OCI-M2 (cell line): ENCODE data around the gene SHISA6.

Source experiments
- DNase-seq: peaks from one replicate; lab custom pipeline; 2025; ENCODE audit not compliant: unreplicated experiment; lab: John Stamatoyannopoulos, UW

Gene SHISA6

DNA sequence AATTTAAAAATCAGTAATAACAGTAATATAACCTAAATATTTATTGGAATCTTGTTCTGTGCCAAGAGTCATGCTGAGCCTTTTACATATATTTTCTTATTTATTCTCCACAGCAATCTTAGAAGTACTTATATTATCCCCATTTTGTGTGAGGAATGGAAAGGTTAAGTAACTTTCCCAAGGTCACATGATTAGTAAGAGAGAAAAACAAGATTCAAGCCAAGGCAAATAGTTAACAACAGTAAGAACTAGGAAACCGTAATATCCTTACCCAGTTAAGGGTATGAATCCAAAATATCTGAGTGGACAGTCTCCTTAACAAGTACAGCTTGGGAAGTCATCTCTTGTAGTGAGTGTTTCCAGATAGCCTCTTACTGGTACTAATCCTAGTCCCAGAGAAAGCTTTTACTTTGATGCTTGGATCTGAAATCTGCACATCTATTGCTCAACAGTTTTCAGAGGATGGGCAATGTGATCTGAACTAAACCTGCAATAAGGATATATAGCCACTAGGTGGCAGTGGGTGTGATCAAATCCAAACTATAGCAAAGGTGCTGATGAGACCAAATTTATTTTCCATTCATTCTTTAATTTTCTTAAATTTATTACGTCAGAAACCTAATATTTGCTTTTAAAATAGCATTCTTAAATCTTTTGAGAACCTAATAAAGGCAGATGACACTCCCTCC, 23.3 kb downstream of the SHISA6 start:
- DNase-seq: no peak

DNA sequence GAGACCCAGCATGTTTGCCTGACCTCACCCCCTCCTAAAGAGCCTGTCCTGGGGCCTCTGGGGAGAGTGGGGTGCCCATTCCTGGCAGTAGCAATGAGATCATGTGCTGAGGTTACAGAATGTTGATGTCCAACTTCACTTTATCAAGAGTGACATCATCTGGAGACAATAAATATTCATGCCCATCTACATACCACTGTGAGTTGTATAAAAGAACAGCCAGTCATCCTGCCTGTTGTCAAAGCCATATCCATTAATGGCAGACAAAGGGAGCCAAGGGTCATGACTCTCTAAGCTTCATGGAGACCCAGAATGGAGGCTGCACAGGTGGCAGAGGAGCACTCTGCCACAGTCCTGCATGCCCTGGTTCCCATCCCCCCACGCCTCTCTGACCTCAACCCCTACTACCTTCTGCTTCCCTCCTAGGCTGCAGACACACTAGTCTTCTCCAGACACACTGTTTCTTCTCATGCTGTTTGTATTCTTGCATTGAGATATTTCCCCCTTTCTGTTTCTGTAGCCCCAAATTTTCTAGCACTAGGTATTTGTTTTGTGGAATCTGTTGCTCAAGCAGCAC, 27.1 kb downstream of the SHISA6 start:
- no peak for DNase-seq

DNA sequence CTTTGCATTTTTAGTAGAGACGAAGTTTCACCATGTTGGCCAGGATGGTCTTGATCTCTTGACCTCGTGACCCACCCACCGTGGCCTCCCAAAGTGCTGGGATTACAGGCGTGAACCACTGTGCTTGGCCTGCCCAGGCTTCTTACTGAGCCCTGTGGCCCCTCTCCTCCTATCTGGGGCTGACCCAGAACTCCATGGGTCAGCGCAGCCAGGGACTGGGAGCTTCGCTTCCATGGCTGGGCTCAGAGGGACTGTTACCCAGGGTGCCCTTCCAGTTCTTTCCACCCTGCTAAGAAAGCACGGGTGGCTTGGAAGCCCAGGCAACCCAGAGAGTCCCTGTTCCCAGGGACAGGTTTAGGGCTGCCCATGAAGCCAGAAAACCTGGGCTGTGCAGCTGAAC, 28.2 kb downstream of the SHISA6 start:
- DNase-seq: no peak

DNA sequence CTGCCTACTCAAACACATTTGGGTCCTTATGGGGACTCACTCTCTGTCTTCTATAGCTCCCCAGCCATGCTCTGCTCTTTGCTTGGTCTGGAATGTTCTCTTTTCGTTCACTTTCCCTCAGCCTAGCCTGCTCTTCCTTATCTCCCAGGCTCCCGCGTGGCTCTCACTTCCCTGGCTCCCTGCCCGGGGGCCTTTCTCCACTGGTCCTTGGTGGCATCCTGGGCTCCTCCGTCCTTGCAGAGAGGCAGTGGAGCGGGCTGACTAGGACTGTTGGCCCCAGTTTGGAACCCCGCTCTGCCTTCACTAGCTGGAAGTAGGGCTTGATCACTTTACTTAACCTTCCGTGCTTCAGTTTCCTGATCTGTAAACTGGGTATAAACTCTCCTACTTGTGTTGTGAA, 31.2 kb downstream of the SHISA6 start:
- no peak for DNase-seq

DNA sequence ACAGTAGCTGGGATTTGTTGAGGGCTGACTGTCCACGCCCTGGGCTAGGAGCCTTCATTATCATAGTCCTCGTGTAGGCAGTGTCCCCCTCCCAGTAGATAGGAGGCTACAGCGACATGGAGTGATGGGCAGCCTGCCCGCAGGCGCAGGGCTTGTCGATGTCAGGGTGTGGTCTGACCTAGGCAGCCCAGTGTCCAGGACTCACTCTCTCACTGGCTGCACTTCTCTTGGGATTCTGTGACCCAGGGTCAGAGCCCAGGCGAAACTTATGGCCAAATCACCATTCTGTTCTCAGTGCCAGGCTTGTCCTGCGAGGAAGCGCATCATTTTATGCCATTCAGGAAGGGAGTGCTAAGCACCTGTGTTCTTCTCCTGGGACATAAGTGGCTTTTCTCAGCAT, 32.6 kb downstream of the SHISA6 start:
- no peak for DNase-seq

DNA sequence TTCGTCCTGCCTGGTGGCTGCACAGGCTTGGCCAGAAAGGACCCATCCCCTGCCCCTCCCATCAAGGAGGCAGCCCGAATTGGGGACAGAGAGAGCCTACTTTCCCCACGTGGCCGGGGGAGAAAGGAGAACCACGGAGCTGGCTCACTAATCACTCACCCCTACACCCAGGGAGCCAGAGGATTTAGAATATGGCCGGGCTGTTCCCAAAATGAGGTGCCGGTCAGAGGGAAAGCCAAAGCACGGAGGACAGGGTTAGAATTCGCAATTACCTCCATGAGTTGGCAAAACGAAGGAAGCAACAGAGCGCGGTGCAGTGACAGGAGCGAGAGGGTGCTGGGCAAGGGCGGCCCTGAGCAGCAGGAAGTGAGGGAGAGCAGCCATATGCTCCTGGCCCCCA, 33.1 kb downstream of the SHISA6 start:
- no peak for DNase-seq

DNA sequence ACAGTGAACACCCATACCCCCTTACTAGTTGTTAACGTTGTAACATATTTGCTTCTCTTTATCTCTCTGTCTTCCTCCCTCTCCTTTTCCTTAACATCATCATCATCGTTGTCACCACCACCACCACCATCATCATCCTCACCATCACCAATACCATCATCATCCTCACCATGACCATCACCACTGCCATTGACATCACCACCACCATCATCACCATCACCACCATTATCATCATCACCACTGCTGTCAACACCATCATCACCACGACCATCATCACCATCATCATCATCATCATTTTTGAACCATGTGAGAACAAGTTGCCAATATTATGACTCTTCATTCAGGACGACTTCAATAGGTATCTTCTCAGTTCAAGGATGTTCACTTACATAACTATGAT, 35.5 kb downstream of the SHISA6 start:
- DNase-seq: no peak

DNA sequence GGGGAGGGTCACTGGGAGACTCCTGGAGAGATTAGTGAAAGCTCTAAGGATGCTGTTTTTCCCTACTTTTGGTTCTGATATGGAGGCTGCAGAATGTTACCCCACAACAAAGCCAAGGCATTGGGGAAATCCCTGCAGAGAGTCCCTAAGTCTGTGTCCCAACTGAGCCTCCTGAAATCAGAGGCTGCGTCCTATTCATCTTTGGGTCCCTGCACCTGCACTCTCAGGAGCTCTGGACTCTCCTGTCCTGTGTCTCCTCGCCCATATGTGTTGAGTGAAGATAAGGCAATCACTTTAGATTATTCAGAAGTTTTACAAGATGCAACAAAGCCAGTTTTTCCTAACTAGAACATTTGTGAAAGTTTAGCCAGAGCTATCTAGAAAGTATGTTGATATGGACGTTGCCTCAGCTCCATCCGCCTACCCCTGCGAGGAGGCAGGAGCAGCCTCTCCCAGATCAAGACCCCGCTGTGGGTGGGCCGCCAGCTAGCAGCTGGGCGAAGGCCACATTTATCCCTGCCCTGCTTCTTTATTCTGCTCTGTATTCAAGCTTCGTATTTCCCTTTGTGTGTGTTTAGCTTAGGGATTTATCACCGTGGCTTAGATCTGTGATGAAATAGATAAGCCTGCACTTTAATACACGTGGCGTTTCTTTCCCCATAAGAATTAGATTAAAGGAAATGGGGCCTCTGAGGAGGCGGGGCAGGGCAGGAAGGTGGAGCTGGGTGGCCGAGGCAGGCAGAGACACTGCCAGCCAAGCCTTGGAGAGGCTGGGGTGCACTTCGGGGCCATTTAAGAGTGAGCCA, 37.4 kb downstream of the SHISA6 start:
- DNase-seq: no peak

DNA sequence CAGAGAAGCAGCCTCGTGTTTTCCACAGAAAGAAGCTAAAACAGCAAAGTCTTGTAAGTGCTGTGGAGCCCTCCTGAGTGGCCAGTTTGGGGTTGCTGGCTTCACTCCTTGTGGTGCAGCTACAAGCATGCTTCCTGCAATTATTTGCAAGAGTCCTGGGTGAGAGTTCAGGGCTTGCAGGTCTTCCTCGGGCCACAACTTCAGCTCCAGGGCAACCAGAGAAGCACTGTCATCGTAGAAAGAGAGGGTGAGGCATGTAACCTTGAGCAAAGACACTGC, 37.9 kb downstream of the SHISA6 start:
- DNase-seq: no peak

DNA sequence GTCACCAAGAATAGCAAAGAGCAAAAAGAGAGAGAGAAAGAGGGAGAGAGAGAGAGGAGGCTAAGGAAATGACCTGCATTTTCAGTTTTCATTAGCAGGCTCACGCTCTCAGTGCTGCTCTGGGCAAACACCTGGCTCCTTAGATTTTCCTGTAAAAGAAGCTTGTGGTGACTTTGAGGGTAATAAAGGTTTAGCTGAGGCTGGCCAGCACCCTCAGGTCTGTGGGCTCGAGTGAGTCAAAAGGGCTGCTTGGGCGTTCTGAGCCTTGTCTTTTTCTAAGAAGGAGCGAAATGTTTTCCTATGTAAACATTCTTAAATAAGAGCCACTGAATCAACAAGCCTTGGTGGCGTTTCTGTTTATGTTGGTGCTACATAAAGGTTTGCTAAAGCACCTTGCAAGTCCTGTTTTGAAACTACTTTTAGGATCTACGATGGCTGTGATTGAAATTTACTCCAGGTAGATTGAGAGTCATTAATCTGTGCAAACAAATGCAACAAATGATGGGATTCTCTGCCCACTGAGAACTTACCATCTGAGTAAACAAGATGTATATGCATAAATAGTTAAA, 38.8 kb downstream of the SHISA6 start:
- DNase-seq: no peak

DNA sequence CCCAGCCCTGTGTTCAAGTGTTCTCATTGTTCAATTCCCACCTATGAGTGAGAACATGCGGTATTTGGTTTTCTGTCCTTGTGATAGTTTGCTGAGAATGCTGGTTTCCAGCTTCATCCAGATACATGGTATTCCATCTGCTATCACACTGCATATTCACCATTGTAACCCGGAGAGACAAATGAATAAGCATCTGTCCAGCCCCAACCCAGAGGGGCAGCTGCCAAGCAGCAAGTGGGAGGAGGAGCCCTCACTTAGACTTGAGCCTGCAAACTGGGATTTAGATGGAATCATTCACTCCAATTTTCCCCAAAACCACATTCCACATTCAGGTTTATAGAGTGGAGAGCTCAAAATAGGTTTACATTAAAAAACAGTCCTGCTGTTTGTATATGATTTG, 41.6 kb downstream of the SHISA6 start:
- DNase-seq: no peak

DNA sequence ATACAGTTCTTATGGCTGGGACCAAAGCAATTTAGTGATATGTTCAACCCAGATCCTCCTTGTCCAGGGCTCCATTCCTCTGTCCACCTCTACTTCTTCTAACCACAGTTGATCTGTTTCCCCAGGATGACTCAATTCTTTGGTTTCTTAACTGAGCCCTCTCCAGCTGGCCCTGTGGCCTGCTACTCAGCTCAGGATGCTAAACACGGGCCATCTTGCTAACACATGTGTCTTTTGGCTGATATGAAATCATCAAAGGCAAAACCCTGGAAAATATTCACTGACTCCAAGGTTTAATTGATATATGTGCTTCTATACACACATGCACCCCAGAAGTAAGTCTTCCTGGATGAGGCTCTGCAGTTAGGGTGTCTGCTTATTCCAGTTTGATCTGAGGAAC, 43.8 kb downstream of the SHISA6 start:
- no peak for DNase-seq

DNA sequence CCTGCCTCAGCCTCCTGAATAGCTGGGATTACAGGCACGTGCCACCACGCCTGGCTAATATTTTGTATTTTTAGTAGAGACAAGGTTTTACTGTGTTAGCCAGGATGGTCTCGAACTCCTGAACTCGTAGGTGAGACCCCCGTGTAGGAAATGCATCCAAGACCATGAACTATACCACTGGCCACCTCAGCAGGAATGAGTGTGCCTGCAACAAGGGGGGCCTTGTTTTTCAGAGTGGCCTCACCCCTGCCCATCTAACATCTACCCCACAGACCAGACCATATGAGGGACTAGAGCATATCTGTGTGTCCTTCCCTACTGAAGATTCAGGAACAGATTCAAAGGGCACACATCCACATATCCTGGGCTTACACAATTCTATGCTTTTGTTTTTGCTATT, 44.9 kb downstream of the SHISA6 start:
- no peak for DNase-seq

DNA sequence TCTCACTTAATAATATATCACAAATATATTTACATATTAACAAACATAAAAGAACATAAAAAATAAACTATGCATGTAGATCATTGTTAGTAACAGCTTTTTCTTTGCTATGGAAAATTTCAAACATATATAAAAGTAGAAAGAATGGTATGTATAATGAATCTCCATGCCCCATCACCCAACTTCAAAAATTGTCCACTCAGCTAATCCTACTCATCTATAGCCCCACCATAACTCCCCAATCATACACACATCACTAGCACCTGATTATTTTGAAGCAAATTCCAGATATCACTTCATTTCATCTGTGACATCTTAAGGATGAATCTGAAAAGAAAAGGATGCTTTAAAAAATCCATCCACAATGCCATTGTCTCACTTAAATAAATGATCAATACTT, 46.8 kb downstream of the SHISA6 start:
- no peak for DNase-seq

DNA sequence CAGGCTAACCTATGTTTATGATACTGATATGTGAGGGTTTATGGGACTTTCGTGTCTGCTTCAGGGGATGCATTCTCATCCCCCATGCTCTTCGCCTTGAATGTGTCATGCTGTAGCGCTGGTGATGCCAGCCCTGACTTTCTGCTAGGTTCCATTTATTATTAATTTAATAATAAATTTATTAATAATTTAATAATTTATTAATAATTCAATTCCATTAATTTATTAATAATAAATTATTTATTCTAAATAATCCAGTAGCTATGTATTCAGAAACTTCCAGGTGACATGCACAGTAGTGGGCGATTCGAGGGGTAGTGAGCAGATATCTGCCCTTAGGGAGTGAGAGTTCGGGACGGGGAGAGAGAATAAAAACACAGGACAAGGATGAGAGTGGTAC, 49.8 kb downstream of the SHISA6 start:
- no peak for DNase-seq

DNA sequence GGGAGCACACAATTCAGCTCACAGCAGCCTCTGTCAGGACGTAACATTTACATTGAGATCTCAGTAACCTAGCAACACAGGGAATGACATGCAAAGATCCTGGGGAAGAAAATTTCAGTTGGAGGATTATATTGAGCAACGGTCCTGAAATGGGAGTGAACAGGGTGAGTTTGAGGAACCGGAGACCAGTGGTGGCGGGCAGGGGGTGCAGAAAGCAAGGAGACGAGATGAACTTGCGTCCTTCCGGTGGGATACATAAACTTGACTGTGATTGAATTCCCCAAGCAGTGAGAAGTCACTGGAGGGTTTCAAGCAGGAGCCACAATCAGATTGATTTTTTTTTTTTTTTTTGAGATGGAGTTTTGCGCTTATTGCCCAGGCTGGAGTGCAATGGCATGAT, 51.5 kb downstream of the SHISA6 start:
- no peak for DNase-seq

DNA sequence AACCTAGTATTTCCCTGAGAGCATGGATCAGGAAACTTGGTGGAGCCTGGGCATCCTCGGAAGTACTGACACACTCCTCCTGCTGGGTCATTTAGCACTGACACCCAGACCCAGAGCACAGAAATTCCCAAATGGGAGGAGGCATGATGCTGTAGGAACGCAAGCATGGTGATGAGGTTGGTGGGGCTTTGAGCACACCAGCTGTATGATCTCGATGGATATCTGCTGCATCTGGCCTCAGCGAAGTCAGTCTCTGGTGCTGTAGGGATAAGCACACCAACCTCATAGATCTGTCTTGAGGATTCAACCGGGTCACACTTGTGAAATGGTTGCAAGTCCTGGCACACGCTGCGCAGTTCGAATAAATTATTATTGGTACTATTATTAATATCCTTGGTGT, 52.5 kb downstream of the SHISA6 start:
- DNase-seq: no peak

DNA sequence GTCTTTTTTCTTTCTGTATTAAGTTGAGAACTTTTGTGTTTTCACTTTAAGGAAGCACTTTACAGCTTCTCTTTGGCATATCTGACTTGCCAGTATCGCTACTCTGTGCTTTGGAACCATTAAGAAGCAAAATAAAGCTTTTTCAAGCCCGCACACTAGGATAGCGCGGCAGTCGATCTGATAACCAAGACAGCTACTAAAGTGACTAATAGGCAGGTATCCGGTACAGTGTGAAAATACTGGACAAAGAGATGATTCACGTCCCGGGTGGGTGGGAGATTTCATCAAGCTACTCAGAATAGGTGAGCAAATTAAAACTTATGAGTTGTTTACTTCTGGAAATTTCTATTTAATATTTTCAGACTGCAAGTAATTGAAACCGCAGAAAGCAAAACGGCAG, 53.8 kb downstream of the SHISA6 start:
- DNase-seq: no peak

DNA sequence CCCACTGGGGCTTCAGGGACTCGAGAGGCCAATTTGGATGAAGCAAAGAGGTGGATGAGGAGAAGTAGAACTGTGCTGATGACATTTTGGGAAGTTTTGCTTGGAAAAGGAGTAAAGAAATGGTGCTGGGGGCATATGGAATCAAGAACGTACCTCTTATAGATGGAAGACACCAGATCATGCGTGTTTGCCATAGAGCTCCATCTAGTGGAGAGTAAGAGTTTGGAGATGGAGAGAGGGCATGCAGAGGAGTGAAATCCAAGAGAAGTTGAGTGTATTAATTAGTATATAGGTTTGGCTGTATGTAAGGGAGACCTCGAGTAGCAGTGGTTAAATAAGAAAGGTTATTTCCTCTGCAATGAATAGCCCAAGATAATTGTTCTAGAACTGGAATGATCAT, 56.0 kb downstream of the SHISA6 start:
- DNase-seq: no peak

DNA sequence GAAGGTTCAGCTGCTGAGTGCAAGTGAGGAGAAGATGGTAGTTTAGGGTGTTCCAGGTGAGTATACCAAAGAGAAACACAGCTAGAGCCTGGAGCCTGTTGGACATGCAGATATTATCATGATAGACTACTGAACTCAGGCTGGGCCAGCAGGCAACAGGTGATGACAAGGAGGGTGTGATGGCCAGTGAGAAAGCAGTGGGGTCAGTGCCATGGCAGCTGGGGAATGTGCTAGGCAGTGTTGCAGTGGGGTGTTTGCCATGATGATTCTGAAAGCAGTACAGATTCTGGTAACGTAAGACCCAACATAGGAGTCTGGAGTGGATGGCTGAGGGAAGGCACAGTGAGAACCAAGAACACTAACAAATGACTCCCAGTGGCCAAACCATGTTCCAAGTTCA, 57.4 kb downstream of the SHISA6 start:
- no peak for DNase-seq

DNA sequence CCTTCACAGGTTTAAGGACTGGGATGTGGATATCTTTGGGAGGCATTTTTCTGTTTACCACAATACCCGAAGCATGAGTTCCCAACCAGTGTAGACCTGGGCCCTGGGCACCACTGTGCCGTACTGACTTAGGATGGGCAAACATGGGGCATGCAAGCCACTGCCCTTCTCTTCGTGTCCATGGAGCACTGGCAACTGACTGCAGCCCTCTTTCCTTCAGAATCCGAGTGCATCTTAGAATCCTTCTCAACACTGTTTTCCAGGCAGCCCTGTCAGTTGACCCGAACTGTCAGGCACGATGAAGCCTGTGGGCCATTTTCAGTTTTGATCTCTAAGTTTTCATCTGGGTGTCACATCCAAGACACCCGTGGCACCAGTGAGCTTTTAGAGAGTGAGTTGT, 59.2 kb downstream of the SHISA6 start:
- no peak for DNase-seq

DNA sequence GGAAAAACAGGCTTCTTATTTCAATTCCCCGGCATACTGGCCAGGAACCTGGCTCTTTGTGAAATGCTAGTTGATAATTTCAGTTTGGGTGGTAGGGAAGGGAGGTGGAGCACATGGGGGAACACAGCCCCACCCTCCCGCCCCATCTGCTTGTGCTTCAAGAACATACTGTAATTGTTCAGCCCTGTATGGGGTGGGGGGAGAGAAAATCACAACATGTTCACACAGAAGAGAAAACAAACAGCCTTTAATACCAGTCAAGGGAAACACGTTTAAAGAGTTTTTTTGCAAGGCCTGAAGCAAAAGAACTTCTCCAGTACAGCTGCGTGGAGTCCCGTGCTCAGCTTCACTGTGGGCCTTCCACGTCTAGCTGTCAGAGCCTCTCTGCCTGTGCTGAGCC, 59.7 kb downstream of the SHISA6 start:
- DNase-seq: no peak
